HG03064 (cell line): Measurements from ENCODE around the gene PCGF2.

Experiments used
- ATAC-seq: cut with Tn5 transposase; IDR thresholded peaks from one replicate; pipeline ENCODE4 v1.9.1; 2021; ENCODE audit warnings: low read depth; ENCODE audit not compliant: unreplicated experiment

The PCGF2 gene

GRCh38 chr17:38704606-38705522 is 43.3 kb downstream of the PCGF2 start, which contains the start of gene MLLT6:
Gene MLLT6 (plus strand): TSS chr17:38705273. CDS start chr17:38705633, 360 bp downstream.
- ATAC-seq, result no peak

GRCh38 chr17:38703742-38704605 is 44.2 kb downstream of the PCGF2 start:
- no peak for ATAC-seq

- no peak for ATAC-seq
These were observed 45.0 kb downstream of the PCGF2 start for GRCh38 chr17:38702916-38703741.

GRCh38 chr17:38702166-38702915 is 45.8 kb downstream of the PCGF2 start:
- no peak for ATAC-seq

- ATAC-seq, result no peak
These were observed 46.5 kb downstream of the PCGF2 start for GRCh38 chr17:38701504-38702165.

- ATAC-seq, result no peak
These were observed 49.4 kb downstream of the PCGF2 start for GRCh38 chr17:38698760-38699159.

- no peak for ATAC-seq
These were observed 50.9 kb downstream of the PCGF2 start for GRCh38 chr17:38697061-38697820.

- ATAC-seq, result no peak
These were observed 54.3 kb downstream of the PCGF2 start for GRCh38 chr17:38693700-38694329.

GRCh38 chr17:38691154-38691553 is 57.0 kb downstream of the PCGF2 start:
- ATAC-seq, result no peak

- ATAC-seq, result no peak
These were observed 57.8 kb downstream of the PCGF2 start for GRCh38 chr17:38690386-38690785.

GRCh38 chr17:38687286-38687685 is 60.9 kb downstream of the PCGF2 start:
- ATAC-seq, result no peak

GRCh38 chr17:38685491-38685890 is 62.6 kb downstream of the PCGF2 start:
- ATAC-seq, result no peak
